Loucy (cell line): ENCODE results near the gene HIPK1.
A peak's percentile ranks its signal among the peaks of the same experiment; 100 is the strongest.

Source experiments
- H2AFZ ChIP-seq: fragments of 200-600 bp; sonication (generic); 2 replicates; pipeline ENCODE4 v1.6.0; 2016; ENCODE audit warnings: antibody characterized with exemption, mild to moderate bottlenecking, low read length, moderate library complexity
- H3F3A ChIP-seq: fragments of 200-600 bp; 2 replicates; pipeline ENCODE4 v1.6.0; 2016; ENCODE audit warnings: antibody characterized with exemption, low read depth, mild to moderate bottlenecking
- H3K27me3 ChIP-seq: fragments of 200-600 bp; sonication (generic); 2 replicates; pipeline ENCODE4 v1.6.1; 2014; ENCODE audit warnings: low read length, mild to moderate bottlenecking; ENCODE audit not compliant: insufficient read depth, poor library complexity, severe bottlenecking
- H3K36me3 ChIP-seq: fragments of 200-600 bp; sonication (generic); 2 replicates; pipeline ENCODE4 v1.6.1; 2016; ENCODE audit warnings: low read length; ENCODE audit not compliant: insufficient read depth
- H3K4me1 ChIP-seq: fragments of 200-600 bp; sonication (generic); 2 replicates; pipeline ENCODE4 v1.5.1; 2014; ENCODE audit warnings: low read length, mild to moderate bottlenecking; ENCODE audit not compliant: insufficient read depth, poor library complexity, severe bottlenecking
- H3K4me2 ChIP-seq: fragments of 200-600 bp; sonication (generic); 2 replicates; pipeline ENCODE4 v1.6.0; 2014; ENCODE audit warnings: antibody characterized with exemption, low read length, low read depth, mild to moderate bottlenecking; ENCODE audit not compliant: poor library complexity, severe bottlenecking
- H3K4me3 ChIP-seq: fragments of 200-600 bp; sonication (generic); 2 replicates; pipeline ENCODE4 v1.5.1; 2014; ENCODE audit warnings: low read length, mild to moderate bottlenecking, mixed read lengths; ENCODE audit not compliant: poor library complexity, severe bottlenecking
- H3K79me2 ChIP-seq: fragments of 200-600 bp; sonication (generic); 2 replicates; pipeline ENCODE4 v1.6.1; 2014; ENCODE audit warnings: low read length; ENCODE audit not compliant: insufficient read depth
- H3K9ac ChIP-seq: fragments of 200-600 bp; sonication (generic); 2 replicates; pipeline ENCODE4 v1.6.0; 2014; ENCODE audit warnings: mild to moderate bottlenecking, low read depth, low read length, moderate library complexity; ENCODE audit not compliant: poor library complexity, severe bottlenecking
- H3K9me2 ChIP-seq: fragments of 200-600 bp; sonication (generic); replicated peaks from 2 replicates; pipeline ENCODE4 v1.6.1; 2016; ENCODE audit warnings: low read depth, low read length, mixed read lengths
- H3K9me3 ChIP-seq: fragments of 200-600 bp; sonication (generic); 2 replicates; pipeline ENCODE4 v1.6.1; 2014; ENCODE audit warnings: mild to moderate bottlenecking, antibody characterized with exemption, low read length, low read depth; ENCODE audit not compliant: insufficient read depth
- H4K20me1 ChIP-seq: fragments of 200-600 bp; sonication (generic); 2 replicates; pipeline ENCODE4 v1.6.0; 2014; ENCODE audit warnings: antibody characterized with exemption, low read length, mild to moderate bottlenecking; ENCODE audit not compliant: insufficient read depth, poor library complexity, severe bottlenecking
- CTCF ChIP-seq: fragments of 200-600 bp; sonication (generic); conservative IDR thresholded peaks from 2 replicates; pipeline ENCODE4 v1.5.1; 2014; ENCODE audit warnings: mild to moderate bottlenecking, antibody characterized with exemption, low read length
- EZH2phosphoT487 ChIP-seq: fragments of 200-600 bp; IDR thresholded peaks from 2 replicates; pipeline ENCODE4 v1.6.1; 2018; ENCODE audit warnings: antibody characterized with exemption, mild to moderate bottlenecking, moderate library complexity, borderline replicate concordance

The HIPK1 gene

GRCh38 chr1:113930499-113931161 is 1.5 kb downstream of the HIPK1 start:
- Histone ChIP-seq H3K79me2 (peaks cover 59% of the 10 kb centered on the region), H3K9me2 (no peaks in the 10 kb centered on the region), H3K4me3 (peak overlapping the region; percentile 79), H3K9ac (peak overlapping the region; percentile 80), H4K20me1 (peaks cover 57% of the 10 kb centered on the region), H3K36me3 (no peaks in the 10 kb centered on the region), H2AFZ (no peak overlapping the region), H3K27me3 (no peaks in the 10 kb centered on the region), H3F3A (peaks cover 13% of the 10 kb centered on the region; the same call in 1 of the 2 replicates), H3K9me3 (no peaks in the 10 kb centered on the region), H3K4me2 (peak overlapping the region; percentile 100), H3K4me1 (peaks cover 52% of the 10 kb centered on the region)
- no peak for TF ChIP-seq CTCF
- no peak for TF ChIP-seq EZH2phosphoT487

DNA sequence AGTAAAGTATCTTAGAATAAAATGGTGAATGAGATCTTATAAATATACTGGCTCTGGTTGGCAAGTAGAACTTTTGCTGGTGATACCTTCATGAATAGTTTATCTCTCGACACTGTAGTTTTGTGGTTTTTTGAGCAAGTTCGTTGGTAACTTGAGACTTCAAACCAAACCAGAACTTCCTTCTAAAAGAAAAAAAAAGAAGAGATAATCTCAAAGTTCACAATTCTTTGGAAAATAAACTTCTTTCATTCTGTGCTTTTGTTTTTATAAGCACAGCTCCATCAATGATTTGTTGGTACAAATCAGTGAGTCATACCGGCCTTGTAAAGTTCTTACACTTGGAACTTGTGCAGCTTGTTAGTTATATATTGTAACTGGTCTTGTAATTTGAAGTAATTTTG is 2.3 kb downstream of the HIPK1 start:
- H3F3A ChIP-seq = peaks cover 13% of the 10 kb centered on the region; the same call in 1 of the 2 replicates
- peaks cover 67% of the 10 kb centered on the region for H3K79me2 ChIP-seq
- H4K20me1 ChIP-seq = peaks cover 65% of the 10 kb centered on the region
- H3K9ac ChIP-seq = peak overlapping the region; percentile 80
- H3K9me2 ChIP-seq = no peaks in the 10 kb centered on the region
- peak overlapping the region; percentile 79 for H3K4me3 ChIP-seq
- peak overlapping the region; percentile 100 for H3K4me2 ChIP-seq
- H3K9me3 ChIP-seq = no peaks in the 10 kb centered on the region
- TF ChIP-seq EZH2phosphoT487 (no peak), CTCF (no peak)
- no peak overlapping the region for H2AFZ ChIP-seq
- no peaks in the 10 kb centered on the region for H3K36me3 ChIP-seq
- no peaks in the 10 kb centered on the region for H3K27me3 ChIP-seq
- peaks cover 60% of the 10 kb centered on the region for H3K4me1 ChIP-seq

GRCh38 chr1:113934006-113934405 is 4.9 kb downstream of the HIPK1 start:
- Histone ChIP-seq H3F3A (peaks cover 13% of the 10 kb centered on the region; the same call in 1 of the 2 replicates), H3K36me3 (no peaks in the 10 kb centered on the region), H3K4me1 (peaks cover 73% of the 10 kb centered on the region), H3K79me2 (peaks cover 93% of the 10 kb centered on the region), H3K9ac (peak overlapping the region; percentile 80), H3K9me3 (no peaks in the 10 kb centered on the region), H3K4me2 (peak overlapping the region; percentile 100), H2AFZ (no peak overlapping the region), H3K4me3 (peak overlapping the region; percentile 79), H3K27me3 (no peaks in the 10 kb centered on the region), H4K20me1 (peaks cover 89% of the 10 kb centered on the region), H3K9me2 (no peaks in the 10 kb centered on the region)
- TF ChIP-seq CTCF = no peak
- no peak for TF ChIP-seq EZH2phosphoT487
